GM20000 (cell line): ENCODE results near the gene LRBA.

Experiments
- DNase-seq: peaks from one replicate; pipeline ENCODE4 v3.0.0; 2012; ENCODE audit warnings: low spot score
- TF ChIP-seq, protein P1 (sequence below): IDR thresholded peaks from 2 replicates; pipeline ENCODE4 v1.5.1; 2012; ENCODE audit warnings: mild to moderate bottlenecking, control low read depth; ENCODE audit errors: extremely low read depth, missing control alignments

Gene LRBA

DNA sequence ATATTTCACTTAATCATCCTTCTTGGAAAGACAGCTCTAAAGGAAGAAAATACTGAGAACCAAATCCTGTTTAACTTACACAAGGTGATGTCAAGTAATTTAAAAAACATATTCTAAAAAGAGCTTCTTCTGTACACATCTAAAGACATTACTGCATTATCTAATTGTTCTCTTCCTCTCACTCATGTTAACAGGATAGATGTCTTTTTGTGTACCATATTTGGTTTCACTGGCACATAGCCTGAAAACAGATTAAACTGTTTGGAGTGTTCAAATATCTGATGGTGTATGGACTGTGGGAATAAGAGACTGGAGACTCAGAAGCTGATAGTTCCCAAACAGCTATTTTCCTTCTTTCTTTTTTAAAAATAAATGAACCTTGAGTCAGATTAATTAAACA, 646.4 kb downstream of the LRBA start:
- DNase-seq: no peak
- TF ChIP-seq, protein P1, sequence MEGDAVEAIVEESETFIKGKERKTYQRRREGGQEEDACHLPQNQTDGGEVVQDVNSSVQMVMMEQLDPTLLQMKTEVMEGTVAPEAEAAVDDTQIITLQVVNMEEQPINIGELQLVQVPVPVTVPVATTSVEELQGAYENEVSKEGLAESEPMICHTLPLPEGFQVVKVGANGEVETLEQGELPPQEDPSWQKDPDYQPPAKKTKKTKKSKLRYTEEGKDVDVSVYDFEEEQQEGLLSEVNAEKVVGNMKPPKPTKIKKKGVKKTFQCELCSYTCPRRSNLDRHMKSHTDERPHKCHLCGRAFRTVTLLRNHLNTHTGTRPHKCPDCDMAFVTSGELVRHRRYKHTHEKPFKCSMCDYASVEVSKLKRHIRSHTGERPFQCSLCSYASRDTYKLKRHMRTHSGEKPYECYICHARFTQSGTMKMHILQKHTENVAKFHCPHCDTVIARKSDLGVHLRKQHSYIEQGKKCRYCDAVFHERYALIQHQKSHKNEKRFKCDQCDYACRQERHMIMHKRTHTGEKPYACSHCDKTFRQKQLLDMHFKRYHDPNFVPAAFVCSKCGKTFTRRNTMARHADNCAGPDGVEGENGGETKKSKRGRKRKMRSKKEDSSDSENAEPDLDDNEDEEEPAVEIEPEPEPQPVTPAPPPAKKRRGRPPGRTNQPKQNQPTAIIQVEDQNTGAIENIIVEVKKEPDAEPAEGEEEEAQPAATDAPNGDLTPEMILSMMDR: no peak

GRCh38 chr4:150367326-150367725, 647.8 kb downstream of the LRBA start:
- DNase-seq: no peak

GRCh38 chr4:150366487-150366999, 648.5 kb downstream of the LRBA start:
- DNase-seq: peak; percentile 41
- TF ChIP-seq, protein P1: no peak

More at GRCh38 chr4:150367326-150367725, 647.8 kb downstream of the LRBA start:
- TF ChIP-seq, protein P1: no peak

GRCh38 chr4:150363721-150364688, 651.1 kb downstream of the LRBA start:
- TF ChIP-seq, protein P1: no peak
- no peak for DNase-seq

GRCh38 chr4:150358691-150359090, 656.4 kb downstream of the LRBA start:
- TF ChIP-seq, protein P1: no peak
- DNase-seq: no peak

GRCh38 chr4:150357829-150358228, 657.3 kb downstream of the LRBA start:
- no peak for DNase-seq
- TF ChIP-seq, protein P1: no peak

GRCh38 chr4:150355858-150356455, 659.1 kb downstream of the LRBA start:
- TF ChIP-seq, protein P1: no peak
- no peak for DNase-seq
